SK-N-MC (cell line): Measurements from ENCODE around the gene LILRB4.

ENCODE experiments used
- FOXP2 ChIP-seq: optimal IDR thresholded peaks from 2 replicates; pipeline ENCODE3; 2011; ENCODE audit warnings: mild to moderate bottlenecking, moderate library complexity; ENCODE audit not compliant: insufficient read depth; ENCODE audit errors: extremely low read length, control extremely low read depth
- POLR2AphosphoS5 ChIP-seq: IDR thresholded peaks from 2 replicates; pipeline ENCODE4 v1.6.1; 2012; ENCODE audit warnings: mild to moderate bottlenecking, low read depth, low read length, borderline replicate concordance

DNA sequence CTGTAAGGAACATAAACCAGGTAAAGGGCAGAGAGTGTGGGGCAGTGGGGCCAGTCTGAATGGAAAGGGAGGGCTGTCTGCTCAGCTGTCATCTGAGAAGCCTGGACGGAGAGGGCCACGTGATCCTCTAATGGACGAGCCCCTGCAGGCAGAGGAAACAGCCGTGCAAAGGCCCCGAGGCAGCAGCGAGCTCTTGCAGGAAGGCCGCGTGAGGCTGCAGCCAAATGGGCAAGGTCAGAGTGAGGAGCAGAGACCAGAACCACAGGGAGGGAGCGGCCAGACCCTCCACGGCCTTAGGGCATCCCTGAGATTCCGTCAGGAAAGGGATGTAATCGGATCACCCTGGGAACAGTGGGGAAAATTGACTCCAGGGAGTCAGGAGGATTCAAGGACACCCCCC lies 4.4 kb downstream of the LILRB4 start:
- TF ChIP-seq FOXP2, result no peak
- TF ChIP-seq POLR2AphosphoS5, result no peak
